ENCODE measurements around the gene SLCO3A1.
"Not testable (repeated sequence)": the region's sequence is repeated elsewhere in the genome, so short reads cannot be mapped to it uniquely, and the experiment has no call there.

SLCO3A1 gene

DNA sequence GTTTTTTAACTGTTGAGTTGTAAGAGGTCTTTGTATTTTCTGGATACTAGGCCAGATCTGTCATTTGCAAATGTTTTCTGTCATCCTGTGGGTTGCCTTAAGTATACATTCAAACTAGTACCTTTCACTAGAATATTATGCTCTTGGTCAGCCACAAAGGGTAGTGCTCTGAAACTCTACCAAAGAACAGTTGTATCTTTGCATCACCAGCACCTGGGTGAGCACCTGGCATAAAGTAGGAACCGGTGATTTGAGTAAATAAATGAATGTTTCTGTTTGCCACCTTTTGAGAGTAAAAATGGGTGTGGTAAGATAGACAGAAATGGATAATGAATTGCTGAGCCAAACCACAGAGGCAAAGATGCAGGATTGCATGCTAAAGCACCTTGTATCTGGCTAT lies 98.7 kb downstream of the SLCO3A1 start:
- Histone ChIP-seq H3K4me2 (ENCODE audit: low read length) (no peak overlapping the region), H3K27ac (no peak overlapping the region), H3K9me3 (ENCODE audit: control insufficient read depth, low read length) (no peaks in the 10 kb centered on the region), H3K4me1 (peaks cover 17% of the 10 kb centered on the region), H2AFZ (no peak overlapping the region), H3K36me3 (ENCODE audit: control insufficient read depth, insufficient read depth, low read length) (no peaks in the 10 kb centered on the region), H3K79me2 (peaks cover 27% of the 10 kb centered on the region), H3K27me3 (ENCODE audit: control insufficient read depth, insufficient read depth, low read length) (no peaks in the 10 kb centered on the region), H3K4me3 (ENCODE audit: low read depth, low read length) (no peak overlapping the region), H3K9ac (no peak overlapping the region)
- TF ChIP-seq, protein P1, sequence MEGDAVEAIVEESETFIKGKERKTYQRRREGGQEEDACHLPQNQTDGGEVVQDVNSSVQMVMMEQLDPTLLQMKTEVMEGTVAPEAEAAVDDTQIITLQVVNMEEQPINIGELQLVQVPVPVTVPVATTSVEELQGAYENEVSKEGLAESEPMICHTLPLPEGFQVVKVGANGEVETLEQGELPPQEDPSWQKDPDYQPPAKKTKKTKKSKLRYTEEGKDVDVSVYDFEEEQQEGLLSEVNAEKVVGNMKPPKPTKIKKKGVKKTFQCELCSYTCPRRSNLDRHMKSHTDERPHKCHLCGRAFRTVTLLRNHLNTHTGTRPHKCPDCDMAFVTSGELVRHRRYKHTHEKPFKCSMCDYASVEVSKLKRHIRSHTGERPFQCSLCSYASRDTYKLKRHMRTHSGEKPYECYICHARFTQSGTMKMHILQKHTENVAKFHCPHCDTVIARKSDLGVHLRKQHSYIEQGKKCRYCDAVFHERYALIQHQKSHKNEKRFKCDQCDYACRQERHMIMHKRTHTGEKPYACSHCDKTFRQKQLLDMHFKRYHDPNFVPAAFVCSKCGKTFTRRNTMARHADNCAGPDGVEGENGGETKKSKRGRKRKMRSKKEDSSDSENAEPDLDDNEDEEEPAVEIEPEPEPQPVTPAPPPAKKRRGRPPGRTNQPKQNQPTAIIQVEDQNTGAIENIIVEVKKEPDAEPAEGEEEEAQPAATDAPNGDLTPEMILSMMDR (IDR thresholded peaks at IDR 0.05) = no peak

DNA sequence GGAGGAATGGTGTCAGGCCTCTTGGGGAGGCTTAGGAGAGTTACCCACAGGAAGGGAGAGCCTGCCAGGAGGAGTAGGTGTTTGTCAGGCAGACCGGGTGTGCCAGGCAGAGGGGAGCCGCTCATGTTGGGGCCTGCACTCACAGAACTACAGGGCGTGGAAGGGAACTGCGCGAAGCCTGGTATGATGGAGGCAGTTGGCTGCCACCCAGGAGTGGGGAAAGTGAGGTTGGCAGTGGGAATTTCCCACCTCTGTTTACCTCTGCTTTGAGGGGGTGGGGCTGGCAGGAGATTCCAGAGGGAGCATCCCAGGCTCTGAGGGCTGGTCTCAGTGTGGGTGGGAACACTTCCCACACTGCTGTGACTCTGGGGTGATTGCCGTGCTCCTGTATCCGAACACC lies 99.9 kb downstream of the SLCO3A1 start:
- no peaks in the 10 kb centered on the region for H3K27me3 ChIP-seq (ENCODE audit: control insufficient read depth, insufficient read depth, low read length)
- H2AFZ ChIP-seq = no peak overlapping the region
- H3K36me3 ChIP-seq (ENCODE audit: control insufficient read depth, insufficient read depth, low read length) = no peaks in the 10 kb centered on the region
- H3K4me2 ChIP-seq (ENCODE audit: low read length) = no peak overlapping the region
- TF ChIP-seq, protein P1 (IDR thresholded peaks at IDR 0.05) = no peak
- H3K4me3 ChIP-seq (ENCODE audit: low read depth, low read length) = no peak overlapping the region
- H3K4me1 ChIP-seq = peaks cover 10% of the 10 kb centered on the region
- H3K9ac ChIP-seq = no peak overlapping the region
- peaks cover 29% of the 10 kb centered on the region for H3K79me2 ChIP-seq
- no peak overlapping the region for H3K27ac ChIP-seq
- no peaks in the 10 kb centered on the region for H3K9me3 ChIP-seq (ENCODE audit: control insufficient read depth, low read length)

DNA sequence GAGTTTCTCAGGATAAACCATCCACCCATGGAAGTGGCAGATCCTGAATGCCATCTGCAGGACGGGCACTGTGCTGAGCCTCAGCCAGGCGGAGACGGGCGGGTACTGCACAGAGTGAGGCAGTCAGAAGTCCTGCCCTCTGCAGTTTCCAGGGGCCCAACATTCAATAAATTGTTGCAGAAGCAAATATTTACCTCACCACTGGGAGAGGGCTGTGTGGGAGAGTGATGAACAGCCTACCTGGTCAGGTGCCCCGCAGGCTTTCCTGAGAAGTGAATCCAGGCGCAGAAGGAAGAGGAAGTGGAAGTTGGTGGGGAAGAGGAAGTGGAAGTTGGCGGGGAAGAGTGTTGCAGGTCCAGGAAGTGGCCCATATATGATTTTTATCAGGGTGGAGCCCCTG lies 100.8 kb downstream of the SLCO3A1 start:
- peaks cover 29% of the 10 kb centered on the region for H3K79me2 ChIP-seq
- TF ChIP-seq, protein P1 (IDR thresholded peaks at IDR 0.05) = peak; percentile 11
- peaks cover 5% of the 10 kb centered on the region for H3K4me1 ChIP-seq
- H3K9me3 ChIP-seq (ENCODE audit: control insufficient read depth, low read length) = no peaks in the 10 kb centered on the region
- no peak overlapping the region for H2AFZ ChIP-seq
- H3K4me2 ChIP-seq (ENCODE audit: low read length) = no peak overlapping the region
- H3K27ac ChIP-seq = no peak overlapping the region
- H3K9ac ChIP-seq = no peak overlapping the region
- H3K27me3 ChIP-seq (ENCODE audit: control insufficient read depth, insufficient read depth, low read length) = no peaks in the 10 kb centered on the region
- H3K4me3 ChIP-seq (ENCODE audit: low read depth, low read length) = no peak overlapping the region
- no peaks in the 10 kb centered on the region for H3K36me3 ChIP-seq (ENCODE audit: control insufficient read depth, insufficient read depth, low read length)

DNA sequence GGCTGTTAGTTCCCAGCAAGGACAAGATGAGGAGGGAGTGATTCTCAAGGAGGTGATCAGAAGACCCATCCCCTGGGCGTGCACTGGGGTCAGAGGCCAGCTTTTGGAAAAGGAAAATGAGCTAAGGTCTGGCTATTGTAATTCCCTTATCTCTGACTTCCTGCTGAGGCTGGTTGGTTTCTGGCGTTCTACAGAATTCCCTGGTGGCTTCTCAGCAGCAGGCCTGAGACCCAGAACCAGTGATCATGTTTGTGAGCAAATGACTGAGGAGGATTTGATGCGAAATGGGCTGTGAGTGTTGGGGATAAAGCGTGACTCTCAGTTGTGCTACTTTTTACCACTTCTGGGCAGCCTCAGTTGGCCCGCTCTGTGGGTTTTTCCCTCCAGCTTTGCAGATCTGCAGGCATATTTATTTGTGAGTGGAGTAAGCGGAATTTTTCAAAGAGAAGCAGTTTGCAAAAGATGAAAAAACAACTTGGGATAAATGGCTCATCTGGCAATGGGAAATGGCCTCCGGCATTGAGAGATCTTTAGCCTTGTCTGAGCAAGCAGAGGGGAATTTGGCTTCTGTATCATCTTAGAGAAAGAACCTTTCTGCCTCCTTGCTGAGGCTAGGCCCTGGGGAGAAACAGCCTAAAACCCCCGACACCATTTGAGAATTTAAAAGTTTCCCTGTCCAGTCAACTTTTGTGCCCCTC lies 102.7 kb downstream of the SLCO3A1 start:
- no peaks in the 10 kb centered on the region for H3K27me3 ChIP-seq (ENCODE audit: control insufficient read depth, insufficient read depth, low read length)
- TF ChIP-seq, protein P1 (IDR thresholded peaks at IDR 0.05) = no peak
- H3K27ac ChIP-seq = peak overlapping the region; percentile 15
- no peak overlapping the region for H2AFZ ChIP-seq
- H3K36me3 ChIP-seq (ENCODE audit: control insufficient read depth, insufficient read depth, low read length) = no peaks in the 10 kb centered on the region
- no peaks in the 10 kb centered on the region for H3K9me3 ChIP-seq (ENCODE audit: control insufficient read depth, low read length)
- no peak overlapping the region for H3K4me2 ChIP-seq (ENCODE audit: low read length)
- no peak overlapping the region for H3K4me3 ChIP-seq (ENCODE audit: low read depth, low read length)
- H3K4me1 ChIP-seq = peaks cover 5% of the 10 kb centered on the region
- H3K9ac ChIP-seq = no peak overlapping the region
- peaks cover 26% of the 10 kb centered on the region for H3K79me2 ChIP-seq

DNA sequence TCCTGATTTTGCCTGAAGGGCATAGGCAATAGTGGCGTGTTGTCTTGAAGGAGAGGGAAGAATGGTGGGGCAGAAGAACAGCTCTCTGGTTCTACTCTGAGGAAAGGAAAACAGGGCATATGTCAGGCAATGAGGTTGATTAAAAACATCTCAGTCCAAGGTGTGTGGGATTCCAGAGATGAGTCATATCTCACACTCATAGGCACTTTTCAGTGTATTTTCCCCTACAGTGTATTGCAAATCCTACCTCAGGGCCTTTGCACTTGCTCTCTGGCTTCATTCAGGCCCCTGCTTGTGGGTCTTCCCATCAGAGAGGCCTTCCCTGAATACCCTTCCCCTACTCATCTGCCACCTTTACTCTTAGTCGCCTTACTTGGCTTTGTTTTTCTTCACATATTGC lies 107.8 kb downstream of the SLCO3A1 start:
- no peak overlapping the region for H3K4me3 ChIP-seq (ENCODE audit: low read depth, low read length)
- no peak overlapping the region for H3K4me2 ChIP-seq (ENCODE audit: low read length)
- peaks cover 12% of the 10 kb centered on the region for H3K79me2 ChIP-seq
- no peaks in the 10 kb centered on the region for H3K27me3 ChIP-seq (ENCODE audit: control insufficient read depth, insufficient read depth, low read length)
- H3K36me3 ChIP-seq (ENCODE audit: control insufficient read depth, insufficient read depth, low read length) = no peaks in the 10 kb centered on the region
- H3K9me3 ChIP-seq (ENCODE audit: control insufficient read depth, low read length) = no peaks in the 10 kb centered on the region
- no peak overlapping the region for H3K9ac ChIP-seq
- H2AFZ ChIP-seq = no peak overlapping the region
- no peak overlapping the region for H3K27ac ChIP-seq
- TF ChIP-seq, protein P1 (IDR thresholded peaks at IDR 0.05) = no peak
- peaks cover 2% of the 10 kb centered on the region for H3K4me1 ChIP-seq

DNA sequence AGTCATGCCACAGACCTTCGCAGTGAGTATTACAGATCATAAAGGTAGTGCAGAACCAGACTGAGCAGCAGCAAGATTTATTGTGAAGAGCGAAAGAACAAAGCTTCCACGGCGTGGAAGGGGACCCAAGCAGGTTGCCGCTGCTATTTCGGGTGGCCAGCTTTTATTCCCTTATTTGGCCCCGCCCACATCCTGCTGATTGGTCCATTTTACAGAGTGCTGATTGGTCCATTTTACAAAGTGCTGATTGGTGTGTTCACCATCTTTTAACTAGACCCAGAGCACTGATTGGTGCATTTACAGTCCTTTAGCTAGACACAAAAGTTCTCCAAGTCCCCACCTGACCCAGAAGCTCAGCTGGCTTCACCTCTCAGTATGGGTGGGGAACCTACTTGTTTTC lies 110.2 kb downstream of the SLCO3A1 start:
- not testable (repeated sequence) for H3K4me1 ChIP-seq; H3K27me3 ChIP-seq (ENCODE audit: control insufficient read depth, insufficient read depth, low read length); H3K4me3 ChIP-seq (ENCODE audit: low read depth, low read length); H3K27ac ChIP-seq; H3K4me2 ChIP-seq (ENCODE audit: low read length); H3K9ac ChIP-seq; H2AFZ ChIP-seq; H3K36me3 ChIP-seq (ENCODE audit: control insufficient read depth, insufficient read depth, low read length); H3K9me3 ChIP-seq (ENCODE audit: control insufficient read depth, low read length)
- peaks cover 22% of the 10 kb centered on the region for H3K79me2 ChIP-seq
